GM18861 (cell line): Measurements from ENCODE around the gene RS1.

Source experiments
- ATAC-seq: cut with Tn5 transposase; IDR thresholded peaks from one replicate; pipeline ENCODE4 v1.9.1; 2021; ENCODE audit not compliant: unreplicated experiment

Gene RS1

DNA sequence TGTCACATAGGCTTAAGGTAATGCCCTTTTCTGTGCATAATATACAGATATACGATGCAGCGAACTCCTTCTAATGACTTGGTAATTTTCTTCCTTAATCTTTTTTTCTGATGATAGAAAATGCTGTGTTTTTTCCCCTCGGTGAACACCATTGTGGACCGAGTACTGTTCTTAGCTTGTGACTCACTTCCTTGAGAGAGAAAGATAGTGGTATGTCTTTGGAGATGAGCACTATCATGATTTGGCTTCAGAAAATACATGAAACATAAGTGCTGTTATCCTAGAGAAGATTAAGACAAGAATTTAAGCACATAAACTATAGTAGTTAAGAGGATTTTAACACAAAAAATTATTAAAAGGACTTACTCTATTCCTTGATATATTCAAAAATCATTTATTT lies 63.9 kb downstream of the RS1 start:
- no peak for ATAC-seq

DNA sequence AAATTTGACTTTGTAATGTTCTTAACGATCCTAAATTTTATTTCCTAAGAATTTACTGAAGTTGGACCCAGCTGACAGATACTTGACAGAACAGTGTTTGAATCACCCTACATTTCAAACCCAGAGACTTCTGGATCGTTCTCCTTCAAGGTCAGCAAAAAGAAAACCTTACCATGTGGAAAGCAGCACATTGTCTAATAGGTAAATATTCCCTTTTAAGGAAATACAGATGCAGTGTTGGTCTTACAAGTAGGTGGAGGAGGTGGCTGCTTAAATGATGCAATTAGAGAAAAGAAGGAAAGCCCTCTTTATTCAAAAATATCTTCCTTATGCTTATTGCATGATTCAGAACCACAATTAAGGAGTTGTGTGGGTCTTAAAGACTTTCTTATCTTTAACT lies 73.5 kb downstream of the RS1 start:
- ATAC-seq: no peak

DNA sequence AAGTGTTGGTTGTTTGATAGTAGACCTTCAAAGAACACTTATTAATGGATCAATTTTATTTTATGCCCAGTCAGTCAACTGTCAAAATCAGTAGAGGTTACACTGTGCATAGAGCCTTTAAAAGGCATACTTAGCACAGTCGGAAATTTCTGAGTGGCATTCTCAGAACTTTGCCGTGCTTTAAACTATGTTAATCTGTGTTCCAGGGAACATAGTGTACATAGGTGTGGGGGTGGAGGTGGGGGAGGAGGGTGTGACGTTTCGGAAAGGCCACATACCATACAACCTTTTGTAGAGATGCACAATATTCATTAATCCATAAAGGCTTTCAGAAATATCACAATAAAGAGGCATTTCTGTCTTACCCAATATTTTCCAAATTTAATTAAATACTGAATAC lies 75.8 kb downstream of the RS1 start:
- no peak for ATAC-seq

DNA sequence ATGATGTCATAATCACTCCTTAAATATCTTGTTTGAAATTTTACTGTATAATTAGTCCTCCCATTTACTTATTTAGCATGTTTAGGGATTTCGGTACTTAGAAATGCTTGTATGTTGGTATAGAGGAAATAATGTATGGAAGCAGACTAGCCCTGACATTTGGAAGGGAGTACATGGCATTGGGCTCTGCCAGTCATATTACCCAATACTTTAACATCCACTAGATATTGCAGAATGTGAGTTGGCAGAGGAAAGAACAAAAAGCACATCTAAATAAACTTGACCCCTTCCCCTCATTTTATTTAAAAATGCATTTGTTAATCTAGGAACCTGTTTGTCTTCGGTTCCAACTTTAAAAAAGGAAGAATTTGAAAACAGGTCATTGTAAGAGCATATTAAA lies 77.8 kb downstream of the RS1 start:
- ATAC-seq: no peak

DNA sequence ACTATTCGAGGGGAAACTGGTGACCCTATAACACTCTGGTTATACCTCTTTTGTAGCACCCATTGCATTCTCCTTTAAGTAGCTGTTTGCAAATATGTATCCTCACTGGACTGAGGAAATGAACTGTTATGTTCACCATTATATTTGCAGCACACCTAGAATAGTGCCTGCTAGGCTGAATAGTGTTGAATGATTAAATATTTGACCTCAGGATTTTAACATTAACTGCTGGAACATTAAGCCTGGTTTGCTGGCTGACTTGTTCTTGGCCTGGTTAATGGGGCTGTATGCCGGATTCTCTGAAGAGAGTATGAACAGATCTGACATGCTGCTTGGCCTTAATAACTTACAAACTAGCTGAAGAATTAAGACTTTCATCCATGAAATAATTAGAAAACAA lies 80.1 kb downstream of the RS1 start:
- no peak for ATAC-seq
